Measurements from ENCODE around the gene RBL2. TPM values are rescaled to one million over a fixed set of nuclear protein-coding genes. Genes with fewer than 3 reads are reported as not detected.

Gene RBL2
- polyA plus RNA-seq, 1 experiment, result 44.6 TPM

- Histone ChIP-seq H3K27ac (ENCODE audit: low read depth, low read length) (no peak overlapping the region), H3K9me3 (ENCODE audit: control insufficient read depth, insufficient read depth, low read length) (no peaks in the 10 kb centered on the region), H3K27me3 (ENCODE audit: control insufficient read depth, insufficient read depth, low read length) (no peaks in the 10 kb centered on the region), H3K4me3 (ENCODE audit: low read depth, low read length) (no peak overlapping the region)
- CTCF ChIA-PET, result no interaction called here
- POLR2A ChIA-PET, result no interaction called here
- no peak for DNase-seq (ENCODE audit: low read depth, low spot score)
- no peak for TF ChIP-seq CTCF (IDR thresholded peaks at IDR 0.05; ENCODE audit: low read depth, low read length)
These were observed 81.0 kb downstream of the RBL2 start for GRCh38 chr16:53515259-53515658.

- Histone ChIP-seq H3K4me3 (ENCODE audit: low read depth, low read length) (no peak overlapping the region), H3K9me3 (ENCODE audit: control insufficient read depth, insufficient read depth, low read length) (no peaks in the 10 kb centered on the region), H3K27me3 (ENCODE audit: control insufficient read depth, insufficient read depth, low read length) (no peaks in the 10 kb centered on the region), H3K27ac (ENCODE audit: low read depth, low read length) (no peak overlapping the region)
- CTCF ChIA-PET, result no interaction called here
- TF ChIP-seq CTCF (IDR thresholded peaks at IDR 0.05; ENCODE audit: low read depth, low read length), result no peak
- POLR2A ChIA-PET, result no interaction called here
- DNase-seq (ENCODE audit: low read depth, low spot score), result no peak
These were observed 81.5 kb downstream of the RBL2 start for GRCh38 chr16:53515811-53516210.

GRCh38 chr16:53517851-53518250, 83.6 kb downstream of the RBL2 start:
- H3K4me3 ChIP-seq (ENCODE audit: low read depth, low read length), result no peak overlapping the region
- ChIA-PET POLR2A (no interaction called here), CTCF (interaction anchor here (2.9 kb wide), 1 partner anchor 8 kb away, joined by 16 read pairs; no protein-coding TSS in a partner anchor)
- no peak for TF ChIP-seq CTCF (IDR thresholded peaks at IDR 0.05; ENCODE audit: low read depth, low read length)
- H3K27ac ChIP-seq (ENCODE audit: low read depth, low read length), result no peak overlapping the region
- no peaks in the 10 kb centered on the region for H3K9me3 ChIP-seq (ENCODE audit: control insufficient read depth, insufficient read depth, low read length)
- no peaks in the 10 kb centered on the region for H3K27me3 ChIP-seq (ENCODE audit: control insufficient read depth, insufficient read depth, low read length)
- no peak for DNase-seq (ENCODE audit: low read depth, low spot score)

- Histone ChIP-seq H3K4me3 (ENCODE audit: low read depth, low read length) (no peak overlapping the region), H3K27me3 (ENCODE audit: control insufficient read depth, insufficient read depth, low read length) (no peaks in the 10 kb centered on the region), H3K9me3 (ENCODE audit: control insufficient read depth, insufficient read depth, low read length) (no peaks in the 10 kb centered on the region), H3K27ac (ENCODE audit: low read depth, low read length) (no peak overlapping the region)
- CTCF ChIA-PET, result interaction anchor here (0.6 to 2.9 kb wide), 2 partner anchors 9 to 1837 kb away, joined by 3 to 16 read pairs; no protein-coding TSS in a partner anchor
- no peak for DNase-seq (ENCODE audit: low read depth, low spot score)
- TF ChIP-seq CTCF (IDR thresholded peaks at IDR 0.05; ENCODE audit: low read depth, low read length), result no peak
- POLR2A ChIA-PET, result no interaction called here
These were observed 84.5 kb downstream of the RBL2 start for GRCh38 chr16:53518550-53519416.

- DNase-seq (ENCODE audit: low read depth, low spot score), result no peak
- Histone ChIP-seq H3K27me3 (ENCODE audit: control insufficient read depth, insufficient read depth, low read length) (no peaks in the 10 kb centered on the region), H3K4me3 (ENCODE audit: low read depth, low read length) (no peak overlapping the region), H3K27ac (ENCODE audit: low read depth, low read length) (no peak overlapping the region), H3K9me3 (ENCODE audit: control insufficient read depth, insufficient read depth, low read length) (no peaks in the 10 kb centered on the region)
- TF ChIP-seq CTCF (IDR thresholded peaks at IDR 0.05; ENCODE audit: low read depth, low read length), result no peak
- ChIA-PET CTCF (interaction anchor here (0.6 to 2.9 kb wide), 2 partner anchors 10 to 1836 kb away, joined by 3 to 16 read pairs; no protein-coding TSS in a partner anchor), POLR2A (no interaction called here)
These were observed 85.3 kb downstream of the RBL2 start for GRCh38 chr16:53519417-53520091.
